RKO (cell line): ENCODE data around the gene PIGR.

Source experiments
- DNase-seq: peaks from one replicate; pipeline ENCODE4 v3.0.0-alpha.2; 2016; ENCODE audit warnings: low spot score

PIGR gene

DNA sequence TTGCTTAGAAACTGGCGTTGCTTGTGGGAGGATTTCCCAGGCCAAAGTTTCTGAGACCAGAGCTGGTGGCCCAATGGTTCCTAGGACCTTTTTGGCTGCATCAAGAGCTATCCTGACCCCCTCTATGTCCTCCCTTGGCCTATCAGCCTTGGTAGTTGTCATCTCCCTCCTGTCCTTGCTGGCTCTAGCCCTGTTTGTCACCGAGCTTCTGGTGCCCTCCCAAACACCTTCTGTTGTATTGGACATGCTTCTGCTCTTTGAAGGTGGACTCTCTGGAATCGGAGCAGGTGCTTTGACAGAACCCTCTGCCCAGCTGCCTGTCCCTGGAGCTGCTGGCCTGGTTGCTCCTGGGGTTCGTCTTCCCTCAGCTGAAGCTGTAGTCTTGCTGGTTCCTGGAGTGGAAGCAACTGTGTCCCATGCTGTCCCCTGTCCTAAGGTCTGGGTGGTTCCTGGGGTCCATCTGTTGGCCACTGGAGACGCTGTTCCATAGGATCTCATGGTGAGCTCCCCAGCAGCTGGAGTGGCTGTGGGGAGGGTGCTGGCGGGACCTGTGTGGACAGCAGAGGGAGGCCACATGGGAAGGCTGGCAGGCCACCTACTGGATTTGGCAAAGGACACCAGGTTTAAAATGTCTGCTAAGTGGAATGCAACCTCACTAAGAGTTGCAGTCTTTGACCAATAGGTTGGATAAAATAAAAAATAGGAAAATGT is 14.6 kb upstream of the PIGR start:
- DNase-seq: no peak

DNA sequence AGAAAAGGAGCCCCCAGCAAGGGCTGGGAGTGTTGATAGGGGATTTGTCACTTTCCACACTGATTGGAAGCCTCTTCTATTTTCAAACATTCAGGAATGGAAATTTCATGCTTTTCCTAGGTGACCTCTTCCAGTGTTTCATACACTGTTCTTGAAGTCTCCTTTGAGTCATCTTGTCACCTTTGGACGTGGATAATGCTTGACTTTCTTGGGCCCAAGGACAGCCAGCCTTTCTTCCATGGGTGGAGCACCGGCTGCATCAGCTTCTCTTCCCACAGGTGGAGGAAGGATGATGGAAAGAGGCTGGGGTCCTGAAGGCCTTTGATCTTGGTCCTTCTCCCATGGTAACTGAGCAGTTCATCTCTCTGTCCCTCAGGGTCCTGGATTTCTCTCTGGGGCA is 11.9 kb upstream of the PIGR start:
- no peak for DNase-seq

DNA sequence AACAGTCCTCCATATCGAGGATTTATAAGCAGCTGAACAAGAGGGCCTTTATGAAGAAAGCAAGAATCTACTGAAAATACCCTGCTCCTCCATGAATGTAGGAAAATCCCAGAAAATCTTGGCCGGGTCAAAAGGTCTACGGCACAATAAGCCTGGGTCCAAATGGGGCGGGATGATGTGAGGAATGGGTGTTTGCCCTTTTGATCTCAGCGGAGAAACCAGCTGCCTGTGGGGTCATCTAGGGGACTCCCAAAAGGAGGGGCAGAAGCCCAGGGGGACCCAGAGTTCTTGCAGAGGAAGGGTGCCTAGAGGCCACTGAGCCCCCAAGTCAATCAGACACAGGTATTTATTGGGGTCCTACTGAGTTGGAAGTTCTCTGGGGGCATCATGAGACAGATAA is 11.4 kb upstream of the PIGR start:
- no peak for DNase-seq

DNA sequence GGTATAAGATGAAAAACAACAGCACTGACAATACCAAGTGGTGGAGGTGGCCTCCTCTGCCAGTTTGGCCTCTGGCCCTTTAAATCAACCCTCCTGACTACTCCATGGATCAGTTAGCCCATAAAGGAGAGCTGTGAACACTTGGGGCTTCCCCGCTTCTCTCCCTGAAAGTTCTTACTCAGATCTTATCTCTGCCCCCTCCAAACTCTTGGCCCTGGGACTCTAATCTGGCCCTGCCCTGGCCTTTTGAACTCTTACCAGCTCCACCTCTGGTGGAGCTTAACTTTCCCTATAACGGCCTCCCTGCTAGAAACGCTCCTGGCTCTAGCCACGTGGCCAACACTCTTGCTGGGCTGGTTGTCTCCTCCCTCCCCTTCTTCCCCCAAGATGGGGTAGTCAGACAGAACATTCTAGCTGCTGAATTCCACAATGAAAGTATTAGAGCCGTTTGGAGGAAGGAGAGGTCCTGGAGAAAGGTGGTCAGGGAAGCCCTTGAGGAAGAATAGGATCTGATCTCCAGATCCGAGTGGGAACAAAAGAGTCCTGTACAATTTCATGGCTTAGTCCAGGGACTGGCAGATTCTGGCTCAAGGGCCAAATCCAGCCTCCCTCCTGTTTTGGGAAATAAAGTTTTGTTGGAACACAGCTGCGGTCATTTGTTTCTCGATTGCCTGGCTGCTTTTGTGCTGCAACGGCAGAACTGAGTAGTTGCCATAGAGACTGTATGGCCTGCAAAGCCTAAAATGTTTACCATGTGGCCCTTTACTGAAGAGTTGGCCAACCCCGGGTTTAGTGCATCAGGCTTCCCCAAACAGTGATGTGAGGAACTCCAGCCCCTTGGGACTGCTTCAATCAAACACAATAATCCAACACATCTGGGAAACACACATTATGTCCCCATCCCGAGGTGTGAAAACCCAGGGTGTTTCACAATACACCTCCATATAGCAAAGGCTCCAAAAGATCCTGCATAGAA is 9.5 kb upstream of the PIGR start:
- DNase-seq: no peak

DNA sequence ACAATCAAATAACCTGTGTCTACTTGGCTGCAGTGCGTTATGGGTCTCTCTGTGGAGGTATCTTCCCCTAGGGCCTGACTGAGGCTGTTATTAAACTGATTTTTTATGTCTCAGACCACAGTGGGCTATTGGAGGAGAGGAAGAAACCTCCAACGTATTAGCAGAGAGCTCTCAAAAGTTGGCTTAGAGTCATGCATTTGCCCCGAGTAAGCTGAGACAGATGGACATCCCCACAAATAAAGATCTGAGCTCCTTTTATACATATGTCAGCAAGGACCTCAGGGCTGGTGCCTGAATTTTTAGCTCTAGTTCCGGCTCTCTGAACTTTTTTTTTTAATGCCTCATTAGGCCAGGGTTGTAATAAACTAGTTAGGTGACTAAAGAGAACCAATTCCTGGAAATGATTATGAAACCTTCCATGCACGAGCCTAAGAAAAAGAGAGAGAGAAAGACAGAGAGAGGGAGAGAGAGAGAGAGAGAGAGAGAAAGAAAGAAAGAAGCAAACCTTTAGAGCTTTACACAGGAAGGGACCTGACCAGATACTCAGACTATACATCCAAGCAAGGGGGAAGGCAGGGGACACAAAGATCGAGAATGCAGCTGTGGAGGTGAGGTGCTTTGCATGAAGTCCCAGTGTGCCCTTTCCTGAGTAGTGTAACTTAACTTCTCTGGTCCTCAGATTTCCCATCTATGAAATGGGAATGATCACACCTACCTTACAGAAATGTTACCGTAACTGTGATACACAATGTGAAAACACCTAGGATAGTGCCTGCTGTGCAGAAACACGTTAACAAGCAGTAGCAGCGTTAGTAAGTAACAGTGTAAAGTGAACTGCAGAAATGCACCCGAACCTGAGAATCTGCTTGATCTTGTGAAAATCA is 8.4 kb upstream of the PIGR start:
- DNase-seq: no peak

DNA sequence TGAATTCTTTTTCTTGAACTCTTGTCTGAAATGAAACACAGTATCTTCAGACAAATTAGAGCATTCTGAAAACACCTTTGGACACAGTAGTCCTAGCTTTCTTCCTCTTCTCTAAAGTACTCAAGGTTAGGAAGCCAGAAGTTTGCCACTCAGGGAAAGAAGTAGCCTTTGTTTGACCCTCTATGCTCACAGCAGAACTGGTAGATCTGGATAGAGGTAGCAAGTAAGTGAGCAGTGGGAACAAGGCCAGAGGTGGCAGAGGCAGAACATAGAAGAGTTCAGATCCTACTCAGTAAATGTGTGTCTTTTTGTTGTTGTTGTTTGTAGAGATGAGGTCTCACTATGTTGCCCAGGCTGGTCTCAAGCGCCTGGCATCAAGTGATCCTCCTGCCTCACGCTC is 7.4 kb upstream of the PIGR start:
- DNase-seq: no peak

DNA sequence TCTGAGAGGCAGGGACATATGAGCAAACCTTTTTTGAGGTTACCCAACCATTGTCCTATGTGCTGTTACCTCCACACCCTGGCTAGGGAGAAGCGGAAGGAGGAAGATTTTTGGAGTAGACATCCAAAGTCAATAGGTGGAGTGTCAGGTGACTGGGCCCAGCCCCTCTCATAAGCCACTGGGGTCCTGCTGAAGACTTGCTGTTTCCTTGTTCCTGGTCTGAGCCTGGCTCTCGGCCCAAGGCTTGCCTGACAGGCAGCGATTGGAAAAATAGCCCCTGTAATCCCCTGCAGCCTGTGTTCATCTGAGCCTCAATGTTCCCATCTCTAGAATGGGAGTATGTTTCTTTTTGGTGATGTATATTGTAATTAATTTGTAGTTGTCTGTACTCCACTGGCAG is 6.9 kb upstream of the PIGR start:
- DNase-seq: no peak

DNA sequence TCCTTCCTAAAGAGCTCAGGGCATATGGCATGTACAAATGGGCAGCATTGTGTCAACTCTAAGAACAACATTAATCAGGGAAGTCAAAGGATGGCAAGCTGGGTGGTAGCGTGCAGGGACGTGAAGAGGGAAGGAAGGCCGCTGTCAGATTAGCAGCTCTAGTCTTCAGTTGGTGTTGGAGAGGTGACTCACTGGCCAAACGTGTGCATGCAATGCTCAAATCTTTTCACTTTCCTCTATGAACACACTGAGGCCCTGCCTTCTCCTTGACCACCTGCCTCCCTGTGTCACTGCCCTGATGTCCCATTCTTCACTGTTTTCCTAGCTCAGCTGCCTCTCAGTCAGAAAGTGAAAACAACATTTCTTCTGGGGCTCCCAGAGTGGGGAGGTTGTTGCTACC is 5.9 kb upstream of the PIGR start:
- no peak for DNase-seq

DNA sequence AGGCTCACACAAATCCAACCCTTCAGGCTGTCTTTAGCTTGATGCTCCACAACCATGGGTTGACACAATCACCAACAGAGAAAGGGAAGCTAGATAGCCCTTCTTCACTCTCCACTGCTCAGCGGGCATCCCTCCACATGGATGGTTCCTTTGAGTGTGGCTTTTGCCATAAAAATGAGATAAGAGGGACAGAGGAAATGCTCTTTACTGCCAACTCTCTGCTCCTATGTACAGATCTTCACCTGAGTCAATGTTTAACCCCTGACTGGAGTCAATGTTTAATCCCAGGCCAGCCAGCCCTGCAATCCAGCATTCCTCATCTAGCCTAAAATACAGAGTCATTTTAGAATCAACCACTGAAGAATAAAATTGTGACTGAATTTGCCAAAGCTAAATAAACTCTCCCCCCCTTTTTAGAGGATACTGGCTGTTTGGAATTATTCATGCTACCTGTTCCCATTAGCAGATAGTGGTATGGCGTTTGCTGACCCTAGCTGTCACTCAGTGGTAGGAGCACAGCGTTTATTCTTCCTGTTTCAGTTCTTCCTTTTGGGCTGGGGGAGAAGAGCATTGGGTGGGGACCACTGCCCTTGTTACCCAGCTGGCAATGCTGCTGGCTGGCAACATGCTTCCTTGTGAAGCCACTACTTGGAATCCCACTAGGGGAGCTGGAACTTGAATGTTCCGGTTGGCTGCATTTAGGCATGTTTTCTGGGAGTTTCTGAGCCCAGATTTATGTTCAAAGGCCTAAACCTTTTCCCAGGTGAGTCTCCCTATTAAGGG is 5.2 kb upstream of the PIGR start:
- DNase-seq: no peak

DNA sequence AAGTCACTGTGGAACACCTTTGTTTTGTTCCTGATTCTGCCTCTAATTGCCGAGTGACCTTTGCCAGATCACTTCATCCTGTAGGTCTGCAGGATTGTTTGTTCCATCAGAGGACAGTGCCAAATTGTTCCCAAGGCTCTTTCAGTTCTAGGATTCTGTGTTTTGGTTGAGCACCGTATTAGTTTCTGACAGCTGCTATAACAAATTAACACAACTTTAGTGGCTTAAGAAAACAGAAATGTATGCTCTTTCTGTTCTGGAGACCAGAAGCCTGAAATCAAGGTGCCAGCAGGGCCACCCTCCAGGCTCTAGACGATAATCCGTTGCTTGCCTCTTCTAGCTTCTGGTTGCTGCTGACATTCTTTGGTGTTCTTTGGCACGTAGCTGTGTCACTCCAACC is 3.4 kb upstream of the PIGR start:
- no peak for DNase-seq

DNA sequence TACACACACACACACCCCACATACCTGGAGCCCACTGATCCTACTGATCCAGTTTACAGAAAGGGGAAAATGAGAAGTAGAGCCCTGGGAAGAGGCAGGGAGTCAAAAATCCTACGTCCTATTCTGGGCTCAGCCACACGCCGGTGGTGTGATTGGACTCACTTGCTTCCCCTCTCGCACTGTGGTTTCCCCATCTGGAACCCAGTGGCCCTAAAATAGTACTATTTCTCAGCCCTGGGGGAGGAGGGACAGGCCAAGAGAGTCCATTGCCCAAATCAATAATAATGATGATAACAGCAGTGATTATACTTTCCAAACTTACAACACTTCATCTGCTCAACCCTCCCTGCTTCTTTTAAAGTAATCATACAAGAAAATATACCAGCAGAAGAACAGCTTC is 2.9 kb upstream of the PIGR start:
- DNase-seq: no peak

DNA sequence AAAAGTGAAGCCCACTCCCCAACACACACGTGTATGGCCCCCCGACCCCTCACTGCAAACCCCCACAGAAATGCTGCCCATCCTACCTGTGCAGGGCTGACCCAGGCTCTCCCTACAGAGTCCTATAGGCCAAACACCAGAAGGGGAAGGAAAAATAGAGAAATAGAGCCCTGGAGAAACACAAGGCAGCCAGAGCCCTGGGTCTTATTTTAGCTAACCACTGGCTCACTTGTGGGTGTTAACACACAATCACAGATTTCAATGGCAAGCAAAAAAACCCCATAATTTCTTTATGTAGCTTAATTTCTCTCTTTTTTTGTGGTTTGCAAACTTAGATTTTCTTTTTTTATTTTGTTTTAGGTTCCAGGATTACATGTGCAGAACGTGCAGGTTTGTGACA is 989 bp upstream of the PIGR start:
- DNase-seq: no peak

DNA sequence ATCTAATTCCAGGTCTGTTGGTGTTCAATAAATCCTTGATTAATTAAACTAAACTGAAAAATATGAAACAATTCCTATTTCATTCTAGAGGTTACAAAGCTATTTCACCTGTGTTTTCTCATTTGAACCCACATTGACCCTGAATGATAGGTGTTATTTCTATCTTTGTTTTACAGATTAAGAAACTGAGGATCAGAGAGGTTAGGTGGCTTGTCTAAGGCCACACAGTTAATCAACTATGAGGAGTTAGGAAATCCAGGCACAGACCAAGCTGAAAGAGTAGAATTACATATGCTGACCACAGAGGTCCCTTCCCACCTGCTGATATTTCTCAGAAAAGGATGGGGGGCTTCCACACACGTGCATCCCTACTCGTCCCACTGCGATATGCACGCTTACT is 487 bp downstream of the PIGR start:
- DNase-seq: no peak

DNA sequence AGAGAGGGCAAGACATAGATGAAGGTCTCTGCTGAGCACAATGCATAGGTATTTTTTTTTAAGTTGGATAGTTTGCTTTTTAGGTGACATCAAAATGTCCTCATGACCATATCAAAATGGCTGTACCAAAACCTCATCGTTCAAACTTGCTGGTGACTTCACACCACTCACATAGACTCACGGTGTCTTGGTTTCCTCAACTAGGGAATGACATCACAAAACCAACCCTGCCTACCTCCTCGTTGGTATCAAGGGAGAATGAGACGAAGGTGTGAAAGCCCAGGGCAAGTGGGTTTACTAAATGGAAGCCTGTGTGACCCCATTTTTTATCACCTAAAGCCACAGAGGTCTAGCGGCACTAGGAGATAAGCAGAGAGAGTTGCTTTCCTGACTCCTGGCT is 1.6 kb downstream of the PIGR start:
- no peak for DNase-seq

DNA sequence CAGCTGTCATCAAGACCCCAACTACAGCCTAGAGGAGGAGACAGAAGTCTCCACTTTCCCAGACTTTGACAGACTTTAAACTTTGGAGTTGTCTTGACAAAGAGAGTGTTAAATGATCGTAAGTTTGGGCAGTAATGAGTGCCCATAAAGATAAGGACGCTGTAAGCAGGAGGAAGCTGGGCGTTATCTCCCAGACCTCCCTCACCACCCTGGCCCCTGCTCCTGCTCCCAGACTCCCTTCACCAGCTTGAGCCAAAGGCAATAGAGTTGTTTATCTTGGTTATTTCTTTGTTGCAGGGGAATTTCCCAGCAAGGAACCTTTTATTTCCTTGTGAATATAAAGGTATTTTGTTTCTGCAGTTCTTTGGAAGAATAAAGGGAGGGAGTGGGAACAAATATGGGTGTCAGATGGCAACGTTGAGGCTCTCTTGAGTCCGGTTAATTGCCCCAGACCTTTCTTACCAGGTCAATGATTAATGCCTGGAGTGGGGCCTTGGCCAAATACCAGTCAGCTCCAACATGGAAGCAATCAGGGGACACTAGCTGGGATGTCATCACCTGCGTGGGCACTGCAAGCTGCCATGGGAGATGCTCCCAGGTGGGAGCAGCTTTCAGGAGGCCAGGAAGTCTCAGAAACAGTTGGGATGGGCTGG is 4.4 kb downstream of the PIGR start:
- DNase-seq: no peak

DNA sequence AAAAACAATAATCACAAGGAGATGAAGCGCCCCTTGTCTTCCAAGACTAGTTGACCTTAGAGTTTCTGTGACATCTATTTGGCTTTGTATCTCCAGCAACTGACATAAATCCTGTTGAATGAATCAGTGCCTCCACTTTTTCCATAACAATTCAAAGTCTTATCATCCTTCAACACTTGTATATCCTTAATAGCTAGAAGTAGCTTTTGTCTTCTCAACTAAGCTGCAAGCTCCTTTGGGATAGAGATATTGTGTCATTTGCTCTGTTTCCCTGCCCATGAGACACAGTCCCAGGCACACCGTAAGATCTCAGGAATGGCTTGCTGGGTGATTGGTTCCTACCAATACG is 5.7 kb downstream of the PIGR start:
- DNase-seq: no peak

DNA sequence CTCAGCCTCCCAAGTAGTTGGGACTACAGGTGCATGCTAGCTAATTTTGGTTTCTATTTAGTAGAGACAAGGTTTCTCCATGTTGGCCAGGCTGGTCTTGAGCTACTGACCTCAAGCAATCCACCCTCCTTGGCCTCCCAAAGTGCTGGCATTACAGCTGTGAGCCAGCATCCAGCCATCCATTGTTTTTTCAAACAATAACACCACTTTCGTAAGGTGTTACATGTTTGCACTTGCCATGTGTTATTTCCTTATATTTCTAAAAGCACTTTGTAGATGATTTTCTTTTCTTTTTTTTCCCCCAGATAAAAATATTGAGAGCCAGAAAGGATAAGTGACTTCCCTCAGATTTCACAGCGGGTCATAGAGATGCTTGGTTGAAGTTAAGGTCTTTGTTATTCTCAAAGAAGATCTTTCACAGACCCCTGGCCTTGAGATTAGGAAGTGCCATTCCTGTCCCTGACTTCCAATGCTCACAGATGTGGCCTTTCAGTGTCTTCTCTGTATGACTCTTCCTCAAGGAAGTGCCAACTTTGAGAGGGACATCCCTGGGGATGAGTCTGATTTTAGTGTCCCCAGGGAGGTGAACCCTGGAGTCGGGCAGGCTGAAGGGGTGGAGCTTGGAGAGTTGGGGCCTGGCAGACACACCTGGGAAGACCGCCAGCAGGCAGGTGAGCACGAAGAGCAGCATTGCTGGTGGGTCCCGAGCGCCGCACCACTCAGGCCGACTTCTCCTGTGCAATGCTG is 6.3 kb downstream of the PIGR start:
- DNase-seq: no peak

DNA sequence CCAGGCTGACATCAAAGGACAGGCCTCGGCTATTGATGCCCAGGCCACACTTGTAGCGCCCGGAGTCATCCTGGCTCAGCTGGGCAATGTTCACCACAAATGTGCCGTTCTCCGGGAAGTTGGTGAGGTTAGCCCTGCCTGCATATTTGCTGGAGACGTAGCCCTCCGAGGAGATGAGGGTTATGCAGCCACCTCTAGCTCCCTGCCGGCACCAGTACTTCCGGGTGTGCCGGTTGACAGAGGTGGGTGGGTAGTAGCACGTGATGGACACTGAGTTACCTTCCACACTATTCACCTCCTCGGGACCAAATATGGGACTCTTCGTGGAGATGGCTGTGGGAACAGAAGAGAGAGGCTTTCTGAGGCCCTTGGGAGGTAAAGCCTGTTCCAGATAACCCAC is 7.1 kb downstream of the PIGR start:
- no peak for DNase-seq

DNA sequence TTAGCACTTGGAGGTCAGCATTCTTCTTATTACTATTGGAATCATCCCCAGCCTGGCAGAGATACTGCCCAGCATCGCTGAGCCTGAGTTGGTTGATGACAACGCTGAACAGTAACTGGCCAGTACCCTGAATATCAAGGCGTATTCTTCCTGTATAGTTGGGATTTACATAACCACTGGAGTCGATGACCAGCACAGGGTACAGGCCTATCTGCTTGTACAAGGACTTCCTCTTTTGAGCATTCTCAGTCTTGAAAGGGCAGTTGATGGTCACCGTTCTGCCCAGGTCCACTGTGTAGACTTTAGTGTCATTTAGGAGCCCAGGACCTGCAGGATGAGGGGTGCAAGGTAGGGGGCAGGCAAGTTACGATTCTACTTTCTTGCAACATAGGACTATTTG is 8.8 kb downstream of the PIGR start:
- DNase-seq: no peak

DNA sequence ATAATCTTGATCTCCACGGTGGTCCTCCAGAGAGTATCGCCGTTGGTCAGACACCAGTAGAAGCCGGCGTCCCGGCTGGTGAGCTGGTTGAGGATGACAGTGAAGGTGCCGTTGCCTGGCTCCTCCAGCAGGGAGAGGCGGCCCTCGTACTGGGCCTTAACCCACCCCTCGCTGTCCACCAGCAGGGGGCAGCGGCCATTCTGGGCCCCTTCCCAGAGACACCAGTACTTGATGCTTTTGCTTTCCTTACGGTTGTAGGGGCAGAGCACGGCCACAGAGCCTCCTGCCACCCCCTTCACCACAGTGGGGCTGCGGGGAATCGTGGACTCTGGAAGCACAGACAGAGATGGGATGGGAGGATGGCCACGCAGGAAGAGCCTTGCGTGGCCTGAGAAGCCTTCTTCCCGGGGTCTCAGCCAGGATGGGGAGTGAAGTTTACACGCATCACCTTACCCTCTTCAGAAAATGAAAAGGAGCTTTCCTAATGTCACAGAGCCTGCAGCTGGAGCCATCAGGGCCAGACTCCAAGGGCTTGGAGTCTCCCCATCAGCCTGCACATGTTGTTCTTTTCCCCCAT is 10.7 kb downstream of the PIGR start:
- no peak for DNase-seq
